Measurements from ENCODE around the gene SMYD2. TPM values are rescaled to one million over a fixed set of nuclear protein-coding genes. Genes with fewer than 3 reads are reported as not detected.

The SMYD2 gene
- total RNA-seq, 1 donor from 2014 or later, result 46.8 TPM

DNA sequence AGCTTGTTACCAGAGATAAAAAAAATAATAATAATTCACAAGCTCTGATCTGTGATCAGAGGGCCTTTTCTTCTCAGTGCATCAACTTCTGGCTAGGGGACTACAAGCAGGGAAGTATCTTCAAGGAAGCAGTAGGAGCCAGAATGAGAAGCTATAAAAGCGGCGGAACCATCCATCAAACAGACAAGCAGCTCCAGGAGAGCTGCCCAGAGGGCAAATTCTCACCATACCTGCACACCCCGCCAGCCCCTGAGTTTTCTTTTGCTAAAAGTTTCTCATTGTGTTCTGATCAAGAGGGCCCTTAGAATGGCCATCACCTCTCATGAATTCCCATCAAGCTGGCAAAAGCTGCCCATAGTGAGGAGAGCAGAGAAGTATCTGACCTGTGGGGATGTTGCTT, 99.4 kb downstream of the SMYD2 start:
- H3K4me1 Mint-ChIP-seq (ENCODE audit: low read depth), result peaks cover 51% of the 10 kb centered on the region
- no peak overlapping the region for H3K4me3 Mint-ChIP-seq (ENCODE audit: low read depth)
- no peak for DNase-seq (ENCODE audit: low spot score, unreplicated experiment)
- H3K27ac Mint-ChIP-seq, result peak overlapping the region; percentile 90
- H3K9me3 Mint-ChIP-seq (ENCODE audit: low read depth), result no peaks in the 10 kb centered on the region
- H3K27me3 Mint-ChIP-seq, result no peaks in the 10 kb centered on the region
- peaks cover 46% of the 10 kb centered on the region for H3K36me3 Mint-ChIP-seq (ENCODE audit: insufficient read depth)
- TF ChIP-seq CTCF (IDR thresholded peaks at IDR 0.05; ENCODE audit: unreplicated experiment), result no peak

DNA sequence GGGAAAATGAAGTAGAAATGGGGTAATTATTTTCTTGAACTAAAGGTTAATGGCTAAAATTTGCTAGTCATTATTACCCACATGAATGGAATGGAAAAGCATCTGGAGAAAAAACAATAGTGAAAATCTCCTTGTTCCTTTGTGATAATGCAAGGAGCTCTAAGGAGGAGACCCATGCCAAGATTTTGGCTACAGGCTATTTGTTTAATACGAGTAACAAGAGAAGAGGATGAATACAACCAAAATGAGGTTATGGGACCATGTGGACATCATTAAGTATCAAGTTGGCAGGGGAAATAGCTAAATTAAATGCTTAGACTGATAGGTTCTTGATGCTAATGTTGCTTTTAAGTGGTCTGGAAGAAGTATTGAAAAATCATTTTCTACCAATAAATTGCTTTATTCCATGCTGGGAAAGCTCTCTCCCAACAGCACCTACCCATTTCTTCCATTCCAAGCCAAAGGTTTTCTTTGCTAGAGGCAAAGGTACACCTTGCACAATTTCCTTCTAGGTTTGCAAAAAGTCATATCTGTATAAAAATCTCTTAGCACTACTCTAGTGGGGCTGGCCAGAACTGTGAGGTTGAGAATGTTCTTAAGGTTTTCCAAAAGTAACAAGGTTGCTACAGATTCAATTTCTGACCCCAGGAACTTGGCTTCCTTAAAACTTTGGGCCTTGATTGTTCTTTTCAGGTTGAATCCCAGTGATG, 100.2 kb downstream of the SMYD2 start:
- no peak for DNase-seq (ENCODE audit: low spot score, unreplicated experiment)
- Mint-ChIP-seq H3K4me3 (ENCODE audit: low read depth) (no peak overlapping the region), H3K9me3 (ENCODE audit: low read depth) (no peaks in the 10 kb centered on the region), H3K27ac (peak overlapping the region; percentile 90), H3K4me1 (ENCODE audit: low read depth) (peaks cover 46% of the 10 kb centered on the region), H3K27me3 (no peaks in the 10 kb centered on the region), H3K36me3 (ENCODE audit: insufficient read depth) (peaks cover 48% of the 10 kb centered on the region)
- TF ChIP-seq CTCF (IDR thresholded peaks at IDR 0.05; ENCODE audit: unreplicated experiment), result no peak

- DNase-seq (ENCODE audit: low spot score, unreplicated experiment), result no peak
- Mint-ChIP-seq H3K27ac (no peak overlapping the region), H3K36me3 (ENCODE audit: insufficient read depth) (peaks cover 42% of the 10 kb centered on the region), H3K27me3 (no peaks in the 10 kb centered on the region), H3K4me1 (ENCODE audit: low read depth) (peaks cover 26% of the 10 kb centered on the region), H3K4me3 (ENCODE audit: low read depth) (no peak overlapping the region), H3K9me3 (ENCODE audit: low read depth) (no peaks in the 10 kb centered on the region)
- TF ChIP-seq CTCF (IDR thresholded peaks at IDR 0.05; ENCODE audit: unreplicated experiment), result no peak
Observed at GRCh38 chr1:214383381-214384372, 102.7 kb downstream of the SMYD2 start.

DNA sequence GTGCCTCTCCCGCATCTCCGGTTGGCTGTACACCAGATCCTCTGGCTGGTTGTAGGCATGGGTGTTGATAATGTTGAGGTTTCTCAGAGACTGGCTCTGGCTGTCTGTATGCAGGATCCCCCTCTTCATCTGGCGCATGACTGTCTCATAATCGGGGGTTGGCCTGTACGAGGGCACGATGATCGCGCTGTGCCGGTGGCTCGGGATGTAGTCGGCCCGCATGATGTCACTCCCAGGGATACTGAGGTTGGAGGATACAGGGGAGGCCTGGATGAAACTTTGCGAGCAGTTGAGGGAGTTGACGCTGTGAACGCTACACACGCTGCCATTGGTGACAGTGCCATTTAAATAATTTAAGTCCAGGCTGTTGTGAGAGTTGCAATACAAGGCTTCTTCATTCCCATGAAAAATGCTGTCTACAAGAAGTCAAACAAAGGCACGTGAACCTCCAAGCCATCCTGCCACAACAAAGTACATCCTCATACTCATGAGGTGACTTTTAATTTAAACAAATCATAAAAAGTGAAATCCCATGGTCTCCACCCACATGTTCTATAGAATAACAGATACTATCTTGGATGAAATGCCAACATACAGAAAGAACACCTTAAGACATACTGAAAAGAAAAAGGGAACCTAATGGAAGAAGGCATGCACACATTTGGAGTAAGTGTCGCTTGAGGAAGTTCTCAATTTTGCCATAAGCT, 103.6 kb downstream of the SMYD2 start:
- H3K9me3 Mint-ChIP-seq (ENCODE audit: low read depth), result no peaks in the 10 kb centered on the region
- peaks cover 41% of the 10 kb centered on the region for H3K36me3 Mint-ChIP-seq (ENCODE audit: insufficient read depth)
- no peaks in the 10 kb centered on the region for H3K27me3 Mint-ChIP-seq
- no peak for DNase-seq (ENCODE audit: low spot score, unreplicated experiment)
- no peak for TF ChIP-seq CTCF (IDR thresholded peaks at IDR 0.05; ENCODE audit: unreplicated experiment)
- H3K27ac Mint-ChIP-seq, result no peak overlapping the region
- no peak overlapping the region for H3K4me3 Mint-ChIP-seq (ENCODE audit: low read depth)
- peaks cover 22% of the 10 kb centered on the region for H3K4me1 Mint-ChIP-seq (ENCODE audit: low read depth)

DNA sequence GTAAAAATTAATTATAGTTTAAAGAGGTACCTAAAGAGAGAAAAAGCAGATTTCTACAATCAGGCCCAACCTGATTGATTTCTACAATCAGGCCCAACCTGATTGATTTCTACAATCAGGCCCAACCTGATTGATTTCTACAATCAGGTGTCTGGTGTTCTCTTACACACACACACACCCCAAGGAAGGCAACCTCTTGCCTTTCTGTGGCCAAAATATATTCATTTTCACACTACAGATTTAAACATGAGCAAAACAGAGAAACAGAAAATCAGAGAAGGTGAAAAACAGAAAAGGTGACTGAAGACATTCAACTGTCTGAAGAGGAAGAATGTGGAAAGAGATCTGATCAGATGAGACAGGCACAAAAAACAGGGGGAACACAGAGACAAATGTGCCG, 104.5 kb downstream of the SMYD2 start:
- Mint-ChIP-seq H3K27ac (no peak overlapping the region), H3K4me1 (ENCODE audit: low read depth) (peaks cover 13% of the 10 kb centered on the region), H3K36me3 (ENCODE audit: insufficient read depth) (peaks cover 38% of the 10 kb centered on the region), H3K4me3 (ENCODE audit: low read depth) (no peak overlapping the region), H3K9me3 (ENCODE audit: low read depth) (no peaks in the 10 kb centered on the region), H3K27me3 (no peaks in the 10 kb centered on the region)
- no peak for TF ChIP-seq CTCF (IDR thresholded peaks at IDR 0.05; ENCODE audit: unreplicated experiment)
- DNase-seq (ENCODE audit: low spot score, unreplicated experiment), result no peak
